IPS-NIHi11 (cell line): ENCODE results near the gene UBE2QL1.

Experiments used
- DNase-seq: peaks from one replicate; pipeline ENCODE4 v3.0.0; 2012; ENCODE audit warnings: mixed read lengths, low spot score

Gene UBE2QL1

DNA sequence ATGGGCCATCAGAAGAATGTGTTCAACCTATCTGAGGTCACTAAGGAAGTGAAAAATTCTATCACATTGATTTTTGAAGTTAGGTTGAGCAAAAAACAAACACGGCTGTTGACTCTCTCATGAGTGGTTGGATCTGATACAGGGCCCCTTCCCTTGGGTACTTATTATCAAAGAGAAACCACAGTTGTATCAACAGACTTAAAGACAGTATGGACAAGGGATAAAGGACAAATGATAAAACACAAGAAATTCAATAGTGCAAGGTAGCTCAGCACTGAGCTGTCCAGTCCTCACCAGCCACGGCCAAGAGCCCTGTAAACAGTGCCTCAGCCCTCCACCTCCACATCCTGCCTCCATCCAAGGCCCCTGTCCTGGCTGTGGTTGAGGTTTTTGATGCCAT is 86.9 kb downstream of the UBE2QL1 start:
- DNase-seq = no peak

DNA sequence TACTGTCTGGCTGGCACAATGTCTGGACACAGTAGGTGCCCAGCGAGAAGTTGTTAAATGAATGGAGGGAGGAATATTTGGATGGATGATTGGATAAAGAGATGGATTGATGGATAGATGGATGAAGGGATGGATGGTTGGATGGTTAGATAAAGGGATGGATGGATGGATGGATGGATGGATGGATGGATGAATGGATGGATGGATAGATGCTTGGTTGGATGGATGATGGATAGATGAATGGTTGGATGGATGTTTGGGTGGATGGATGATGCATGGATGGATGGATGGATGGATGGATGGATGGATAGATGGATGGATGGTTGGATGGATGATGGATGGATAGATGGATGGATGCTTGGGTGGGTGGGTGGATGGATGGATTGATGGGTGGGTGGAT is 90.4 kb downstream of the UBE2QL1 start:
- no peak for DNase-seq

DNA sequence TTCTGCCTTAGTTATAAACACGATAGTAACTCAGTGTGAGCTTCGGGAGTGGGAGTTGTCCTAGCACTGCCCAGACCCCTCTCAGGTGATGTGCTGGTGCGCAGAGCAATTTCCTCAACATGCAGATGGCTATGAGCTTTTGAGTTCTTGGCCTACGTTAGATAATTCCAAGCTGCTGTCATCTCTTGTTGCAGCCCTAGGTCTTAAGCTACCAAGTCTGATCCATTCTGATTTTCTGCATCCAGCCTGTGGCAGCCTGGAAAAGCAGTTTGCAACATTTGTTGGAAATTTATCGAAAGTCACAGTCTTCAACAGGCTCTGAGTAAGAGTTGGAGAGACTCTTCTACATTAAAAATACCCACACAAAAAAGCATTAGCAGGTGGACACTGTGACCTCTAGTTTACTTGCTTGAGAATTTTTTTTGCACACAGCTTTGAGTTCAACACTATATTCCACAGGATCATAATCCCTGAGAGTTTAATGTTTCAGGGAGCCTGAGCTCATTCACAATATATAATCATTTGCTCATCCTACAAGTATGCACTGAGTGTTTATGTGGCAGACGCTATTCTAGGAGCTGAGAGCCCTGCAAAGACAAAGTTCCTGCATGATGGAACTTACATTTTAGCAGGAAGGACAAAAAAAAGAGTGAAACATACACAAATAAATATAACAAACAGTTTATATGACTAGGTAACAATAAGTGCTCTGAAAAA is 91.6 kb downstream of the UBE2QL1 start:
- DNase-seq = no peak

DNA sequence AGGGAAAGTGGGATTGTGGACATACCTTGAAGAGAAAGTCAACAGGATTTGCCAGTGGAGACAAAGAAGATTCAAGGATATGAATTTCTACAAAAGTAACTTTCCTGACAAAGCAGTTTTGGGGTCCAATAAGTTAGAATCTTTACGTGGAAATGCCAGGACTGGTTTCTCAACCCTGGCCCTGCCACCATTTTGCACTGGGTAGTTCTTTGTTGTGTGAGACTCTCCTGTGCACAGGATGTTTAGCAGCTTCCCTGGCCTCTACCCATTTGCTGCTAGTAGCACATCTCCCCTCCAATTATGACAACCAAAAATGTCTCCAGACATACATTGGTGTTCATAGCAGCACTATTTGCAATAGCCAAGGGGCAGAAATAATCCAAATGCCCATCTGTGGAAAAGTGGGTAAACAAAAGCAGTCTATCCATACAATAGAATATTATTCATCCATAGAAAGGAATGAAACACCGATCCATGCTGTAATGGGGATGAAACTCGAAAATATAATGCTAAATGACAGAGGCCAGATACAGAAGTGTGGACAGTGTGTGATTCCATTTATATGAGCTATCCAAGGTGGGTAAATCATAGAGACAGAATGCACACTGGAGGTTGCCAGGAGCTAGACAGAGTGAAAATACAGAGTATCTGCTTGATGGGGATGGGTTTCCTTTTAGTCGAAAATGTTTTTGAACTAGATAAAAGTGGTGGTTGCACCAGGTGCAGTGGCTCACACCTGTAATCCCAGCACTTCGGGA is 92.8 kb downstream of the UBE2QL1 start:
- no peak for DNase-seq

DNA sequence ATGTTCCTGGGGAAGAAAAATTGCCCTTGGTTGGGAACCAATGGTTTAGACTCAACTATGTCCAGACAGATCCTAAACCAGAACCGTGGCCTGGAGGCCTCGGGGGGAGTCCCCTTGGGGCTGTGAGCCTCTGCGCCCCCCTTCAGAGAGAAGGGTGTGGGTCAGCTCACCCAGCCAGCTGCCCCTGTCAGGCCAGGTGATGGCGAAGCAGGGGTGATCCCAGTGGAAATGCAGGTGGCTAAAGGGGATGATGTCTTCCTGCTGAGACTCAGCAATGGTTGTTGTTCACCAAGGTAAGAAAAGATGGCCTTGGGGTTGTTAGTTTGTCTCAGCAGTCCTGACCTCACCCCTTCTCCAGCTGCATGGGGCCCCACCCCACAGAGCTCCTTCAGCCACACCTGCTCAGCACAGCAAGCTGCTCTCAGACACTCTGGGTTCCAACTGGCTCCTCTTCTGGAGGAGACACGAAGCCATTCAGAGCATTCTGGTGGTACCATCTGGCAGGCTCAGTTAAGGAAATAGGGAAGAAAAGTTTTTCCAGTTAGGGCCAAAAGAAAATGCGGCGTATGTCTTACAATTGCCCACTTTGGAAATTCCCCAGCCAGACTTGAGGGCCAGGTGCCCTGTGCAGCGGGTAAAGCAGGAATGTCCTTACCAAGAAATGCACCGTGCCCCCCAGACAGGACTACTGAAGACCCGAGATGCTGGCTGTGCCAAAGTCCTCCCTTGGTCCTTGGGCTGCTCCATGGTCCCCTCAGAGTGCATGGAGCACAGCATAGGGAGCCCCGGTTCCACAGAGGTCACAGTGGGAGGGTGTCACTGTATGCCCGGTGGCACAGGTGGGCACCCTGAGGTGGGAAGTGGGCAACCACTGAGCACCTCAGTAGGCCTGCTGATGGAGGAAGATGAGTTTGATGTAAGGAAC is 94.0 kb downstream of the UBE2QL1 start:
- no peak for DNase-seq

DNA sequence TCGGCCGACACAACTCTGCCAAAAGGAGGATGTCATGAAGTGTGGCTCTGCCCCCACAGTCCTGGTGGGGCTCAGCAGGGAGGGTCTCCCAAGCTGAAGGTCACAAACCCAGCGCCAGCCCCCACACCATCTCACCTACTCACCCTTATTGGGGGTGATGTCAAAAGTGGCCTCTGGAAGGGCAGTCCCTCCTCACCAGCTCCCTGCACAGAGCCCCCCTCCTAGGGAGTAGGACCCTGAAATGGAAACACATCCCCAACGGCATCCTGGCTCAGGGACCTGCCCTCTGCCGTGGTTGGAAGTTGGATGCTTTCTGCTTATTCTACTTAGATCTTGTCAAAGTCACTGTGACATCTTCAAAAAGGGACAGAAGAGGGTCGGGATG is 94.7 kb downstream of the UBE2QL1 start:
- no peak for DNase-seq

DNA sequence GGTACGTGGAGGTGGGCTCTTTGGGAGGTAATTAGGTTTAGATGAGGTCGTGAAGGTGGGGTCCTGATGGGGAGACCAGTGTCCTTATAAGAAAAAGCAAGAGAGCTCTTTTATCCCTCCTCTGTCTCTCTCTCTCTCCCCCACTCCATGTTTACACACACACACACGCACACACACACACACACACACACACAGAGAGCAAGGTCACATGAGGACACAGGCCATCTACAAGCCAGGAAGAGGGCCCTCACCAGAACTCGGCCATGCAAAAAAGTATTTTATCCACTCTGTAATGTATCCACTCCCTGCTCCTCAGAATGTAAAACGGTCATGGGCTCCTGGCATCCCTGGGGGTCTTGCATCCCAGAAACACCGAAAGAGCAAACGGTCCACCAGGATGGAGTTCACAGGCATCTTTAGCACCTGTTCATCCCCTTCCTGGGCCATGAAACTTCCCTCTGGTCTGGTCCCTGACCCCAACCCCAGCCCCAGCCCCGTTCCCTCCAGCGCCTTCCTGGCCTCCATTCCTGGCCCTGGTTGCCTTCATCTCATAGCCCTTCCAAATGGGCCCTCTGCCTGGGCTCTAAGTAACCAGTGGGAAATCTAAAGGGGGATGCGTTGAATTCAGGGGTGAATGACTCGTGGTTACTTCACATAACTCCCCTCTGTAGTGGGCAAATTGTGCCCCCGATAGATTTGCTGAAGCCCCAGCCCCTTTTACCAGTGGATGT is 95.3 kb downstream of the UBE2QL1 start:
- DNase-seq = no peak
